PC-3 (cell line): Measurements from ENCODE around the gene ARHGAP24. TPM values are rescaled to one million over a fixed set of nuclear protein-coding genes. Genes with fewer than 3 reads are reported as not detected.

Source experiments
- ATAC-seq: fragments of 200-7000 bp; cut with Tn5 transposase; 2 replicates; pipeline ENCODE4 v1.9.1; 2020; ENCODE audit warnings: mild to moderate bottlenecking, moderate library complexity
- BruUV-seq: library from RNA; stranded (reverse); fragments of 400-500 nt; replicated peaks from 2 replicates; lab custom pipeline; 2021; lab: Mats Ljungman, UMichigan
- CTCF ChIA-PET: fragments of 300-600 bp; sonication (Branson Sonifier 250); formaldehyde crosslinking; loops from one replicate; lab custom pipeline; 2022; ENCODE audit warnings: antibody characterized with exemption; lab: Charles Lee
- POLR2A ChIA-PET: fragments of 300-600 bp; sonication (Branson Sonifier 250); formaldehyde crosslinking; loops from one replicate; lab custom pipeline; 2022; ENCODE audit warnings: antibody characterized with exemption; ENCODE audit not compliant: unreplicated experiment; lab: Charles Lee
- DNase-seq: peaks from one replicate; pipeline ENCODE4 v3.0.0-alpha.2; 2015
- H2AFZ ChIP-seq: fragments of 300-600 bp; sonication (generic); 2 replicates; pipeline ENCODE4 v1.6.0; 2016; ENCODE audit warnings: antibody characterized with exemption, low read length
- H3F3A ChIP-seq: fragments of 300-600 bp; sonication (generic); one replicate; pipeline ENCODE4 v1.6.0; 2017; ENCODE audit warnings: antibody characterized with exemption, low read length, control low read depth, mild to moderate bottlenecking; ENCODE audit not compliant: unreplicated experiment
- H3K27ac ChIP-seq: fragments of 300-600 bp; sonication (generic); 2 replicates; pipeline ENCODE4 v1.5.1; 2016; ENCODE audit warnings: mild to moderate bottlenecking, low read length
- H3K27me3 ChIP-seq: fragments of 300-600 bp; sonication (generic); 2 replicates; pipeline ENCODE4 v1.6.1; 2016; ENCODE audit warnings: low read length, mixed read lengths
- H3K36me3 ChIP-seq: fragments of 300-600 bp; sonication (generic); 2 replicates; pipeline ENCODE4 v1.6.1; 2016; ENCODE audit warnings: low read depth, mixed run types, low read length, mixed read lengths
- H3K4me1 ChIP-seq: fragments of 300-600 bp; sonication (generic); 2 replicates; pipeline ENCODE4 v1.5.1; 2016; ENCODE audit warnings: low read length; ENCODE audit not compliant: insufficient read depth
- H3K4me2 ChIP-seq: fragments of 300-600 bp; sonication (generic); 2 replicates; pipeline ENCODE4 v1.6.0; 2016; ENCODE audit warnings: low read length
- H3K4me3 ChIP-seq: fragments of 300-600 bp; sonication (generic); 2 replicates; pipeline ENCODE4 v1.5.1; 2016; ENCODE audit warnings: mild to moderate bottlenecking, low read length, mixed read lengths
- H3K79me2 ChIP-seq: fragments of 300-600 bp; sonication (generic); 2 replicates; pipeline ENCODE4 v1.6.1; 2017; ENCODE audit warnings: low read length, mixed read lengths
- H3K9ac ChIP-seq: fragments of 300-600 bp; sonication (generic); 2 replicates; pipeline ENCODE4 v1.6.0; 2016; ENCODE audit warnings: mild to moderate bottlenecking, low read length
- H3K9me2 ChIP-seq: fragments of 300-600 bp; sonication (generic); replicated peaks from 2 replicates; pipeline ENCODE4 v1.6.1; 2016; ENCODE audit warnings: mixed run types, low read length, mixed read lengths
- H3K9me3 ChIP-seq: fragments of 300-600 bp; sonication (generic); 2 replicates; pipeline ENCODE4 v1.6.1; 2016; ENCODE audit warnings: low read length, mixed read lengths
- H4K20me1 ChIP-seq: fragments of 300-600 bp; sonication (generic); 2 replicates; pipeline ENCODE4 v1.6.1; 2016; ENCODE audit warnings: low read length, mixed read lengths
- CTCF ChIP-seq: fragments of 300-600 bp; sonication (generic); conservative IDR thresholded peaks from 2 replicates; pipeline ENCODE4 v1.5.1; 2017; ENCODE audit warnings: antibody characterized with exemption, low read depth, mild to moderate bottlenecking, low read length
- EZH2 ChIP-seq: fragments of 300-600 bp; sonication (generic); IDR thresholded peaks from one replicate; pipeline ENCODE4 v1.6.1; 2017; ENCODE audit warnings: antibody characterized with exemption, mild to moderate bottlenecking, low read length; ENCODE audit not compliant: unreplicated experiment
- EZH2phosphoT487 ChIP-seq: fragments of 300-600 bp; sonication (generic); IDR thresholded peaks from 2 replicates; pipeline ENCODE4 v1.6.1; 2018; ENCODE audit warnings: mild to moderate bottlenecking, antibody characterized with exemption, low read length, borderline replicate concordance
- intact Hi-C: fragments of 100-400 bp; cut with micrococcal nuclease; formaldehyde crosslinking; loops from 2 replicates; pipeline ENCODE4 v1.9.0; 2023
- total RNA-seq: library from RNA; depleted of rRNA; stranded (reverse); fragments of >200 nt; gene quantifications from 2 replicates; pipeline ENCODE4 v1.2.3, GENCODE V29; 2014

Gene ARHGAP24
- total RNA-seq, 1 experiment from 2014 or later: 7.4 TPM

- H3K79me2 ChIP-seq: peaks cover 27% of the 10 kb centered on the region
- ATAC-seq (peak; percentile 36), DNase-seq (peak; percentile 24)
- CTCF ChIA-PET: interaction anchor here (2.9 kb wide), 1 partner anchor 18 kb away, joined by 16 read pairs; no protein-coding TSS in a partner anchor
- peak overlapping the region; percentile 98 for H3K27ac ChIP-seq
- H3K9me3 ChIP-seq: no peaks in the 10 kb centered on the region
- H3F3A ChIP-seq: no peaks in the 10 kb centered on the region
- H3K4me1 ChIP-seq: peaks cover 57% of the 10 kb centered on the region
- no peaks in the 10 kb centered on the region for H4K20me1 ChIP-seq
- H3K4me2 ChIP-seq: peak overlapping the region; percentile 85
- H3K4me3 ChIP-seq: peak overlapping the region; percentile 71
- H2AFZ ChIP-seq: peak overlapping the region; percentile 65
- no peaks in the 10 kb centered on the region for H3K9me2 ChIP-seq
- H3K36me3 ChIP-seq: no peaks in the 10 kb centered on the region
- TF ChIP-seq EZH2 (no peak), CTCF (no peak), EZH2phosphoT487 (no peak)
- intact Hi-C loops: no loop called here
- POLR2A ChIA-PET: interaction anchor here (0.6 to 0.7 kb wide), 4 partner anchors 8 to 1941 kb away, joined by 3 read pairs; no protein-coding TSS in a partner anchor
- TSS peak; percentile 67 for BruUV-seq
- H3K9ac ChIP-seq: peak overlapping the region; percentile 82
- H3K27me3 ChIP-seq: no peaks in the 10 kb centered on the region
These were observed 303.7 kb downstream of the ARHGAP24 start for GRCh38 chr4:85778632-85779131.

DNA sequence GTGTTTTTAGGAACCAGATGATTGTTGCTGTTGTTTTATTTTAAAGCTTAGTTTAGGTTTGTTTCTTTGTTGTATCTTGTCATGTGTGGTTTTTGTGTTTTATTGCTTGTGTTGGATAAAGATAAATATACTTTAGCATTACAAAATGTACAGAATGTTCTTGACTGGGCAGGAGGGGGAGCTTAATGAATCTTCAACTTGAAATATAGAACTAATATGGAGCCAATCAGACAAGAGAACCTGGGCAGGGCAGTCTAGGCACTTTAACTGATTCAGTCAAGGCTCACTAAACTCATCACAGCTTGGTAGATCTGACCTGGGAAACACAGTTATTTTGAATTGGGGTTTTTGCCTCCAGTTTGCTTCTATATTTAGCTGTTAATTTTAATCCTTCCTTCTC, 304.2 kb downstream of the ARHGAP24 start:
- peak overlapping the region; percentile 98 for H3K27ac ChIP-seq
- H3F3A ChIP-seq: no peaks in the 10 kb centered on the region
- no peak for TF ChIP-seq EZH2
- TF ChIP-seq EZH2phosphoT487: no peak
- TF ChIP-seq CTCF: no peak
- H3K36me3 ChIP-seq: no peaks in the 10 kb centered on the region
- peak; percentile 24 for DNase-seq
- peak; percentile 62 for ATAC-seq
- no peaks in the 10 kb centered on the region for H3K27me3 ChIP-seq
- H2AFZ ChIP-seq: peak overlapping the region; percentile 65
- peak overlapping the region; percentile 82 for H3K9ac ChIP-seq
- no TSS peak for BruUV-seq
- CTCF ChIA-PET: interaction anchor here (0.6 to 2.9 kb wide), 2 partner anchors 18 to 20 kb away, joined by 4 to 16 read pairs; no protein-coding TSS in a partner anchor
- H3K9me2 ChIP-seq: no peaks in the 10 kb centered on the region
- H3K9me3 ChIP-seq: no peaks in the 10 kb centered on the region
- H3K4me2 ChIP-seq: peak overlapping the region; percentile 85
- peaks cover 61% of the 10 kb centered on the region for H3K4me1 ChIP-seq
- H4K20me1 ChIP-seq: no peaks in the 10 kb centered on the region
- intact Hi-C loops: no loop called here
- H3K4me3 ChIP-seq: peak overlapping the region; percentile 71
- POLR2A ChIA-PET: interaction anchor here (0.5 to 0.7 kb wide), 4 partner anchors 8 to 1942 kb away, joined by 3 to 4 read pairs (median 3); no protein-coding TSS in a partner anchor
- peaks cover 27% of the 10 kb centered on the region for H3K79me2 ChIP-seq

GRCh38 chr4:85780664-85781063, 305.7 kb downstream of the ARHGAP24 start:
- CTCF ChIA-PET: no interaction called here
- H3K4me2 ChIP-seq: peak overlapping the region; percentile 37; the same call in 1 of the 2 replicates
- H3F3A ChIP-seq: no peaks in the 10 kb centered on the region
- no peak overlapping the region for H3K4me3 ChIP-seq
- H2AFZ ChIP-seq: no peak overlapping the region
- DNase-seq (no peak), ATAC-seq (no peak)
- H3K9ac ChIP-seq: no peak overlapping the region
- no peaks in the 10 kb centered on the region for H3K9me3 ChIP-seq
- H3K9me2 ChIP-seq: no peaks in the 10 kb centered on the region
- POLR2A ChIA-PET: no interaction called here
- no peaks in the 10 kb centered on the region for H3K36me3 ChIP-seq
- H3K4me1 ChIP-seq: peaks cover 64% of the 10 kb centered on the region
- TF ChIP-seq EZH2: no peak
- no peak for TF ChIP-seq EZH2phosphoT487
- no peak for TF ChIP-seq CTCF
- intact Hi-C loops: no loop called here
- no peaks in the 10 kb centered on the region for H4K20me1 ChIP-seq
- peaks cover 27% of the 10 kb centered on the region for H3K79me2 ChIP-seq
- H3K27me3 ChIP-seq: no peaks in the 10 kb centered on the region
- BruUV-seq: TSS peak; percentile 3
- H3K27ac ChIP-seq: peak overlapping the region; percentile 23
